H1 (cell line): ENCODE data around the gene SLX4IP. TPM values are rescaled to one million over a fixed set of nuclear protein-coding genes. Genes with fewer than 3 reads are reported as not detected.

Experiments
- CTCF ChIA-PET: fragments of 300-600 bp; sonication (Branson Sonifier 250); formaldehyde crosslinking; loops from one replicate; lab custom pipeline; 2021; ENCODE audit not compliant: partially characterized antibody; lab: Charles Lee
- POLR2A ChIA-PET: fragments of 300-600 bp; sonication (Branson Sonifier 250); formaldehyde crosslinking; loops from one replicate; lab custom pipeline; 2021; ENCODE audit warnings: inconsistent platforms; ENCODE audit not compliant: partially characterized antibody; lab: Charles Lee
- DNase-seq, 2 experiments: peaks; one replicate each; pipeline versions ENCODE4 v3.0.0 to v3.0.0-alpha.2; 2010 to 2022; ENCODE audit warnings: low spot score in 2 of 2, low read depth in 1 of 2, mixed read lengths in 1 of 2
- FAIRE-seq: peaks from 2 replicates; lab custom pipeline; 2011; peaks lifted over from hg19 to GRCh38; lab: Jason Lieb, UNC
- H2AFZ ChIP-seq: 2 replicates; pipeline ENCODE4 v1.8.1; 2012; ENCODE audit warnings: low read length, inconsistent platforms
- H2AK5ac ChIP-seq: 2 replicates; pipeline ENCODE4 v1.6.1; 2013; ENCODE audit warnings: low read depth, low read length
- H2BK120ac ChIP-seq: replicated peaks from 2 replicates; pipeline ENCODE3; 2013; ENCODE audit warnings: low read depth, low read length, inconsistent platforms
- H2BK12ac ChIP-seq: 2 replicates; pipeline ENCODE4 v1.6.1; 2013; ENCODE audit warnings: low read depth, low read length
- H2BK15ac ChIP-seq: 2 replicates; pipeline ENCODE4 v1.6.1; 2013; ENCODE audit warnings: low read length
- H2BK20ac ChIP-seq: 2 replicates; pipeline ENCODE4 v1.6.1; 2013; ENCODE audit warnings: low read length
- H2BK5ac ChIP-seq: 2 replicates; pipeline ENCODE4 v1.6.1; 2013; ENCODE audit warnings: low read depth, low read length
- H3K14ac ChIP-seq: 2 replicates; pipeline ENCODE4 v1.6.1; 2013; ENCODE audit warnings: inconsistent platforms; ENCODE audit not compliant: insufficient read length
- H3K18ac ChIP-seq: 2 replicates; pipeline ENCODE4 v1.6.1; 2013; ENCODE audit warnings: low read length; ENCODE audit errors: extremely low read depth
- H3K23ac ChIP-seq: 2 replicates; pipeline ENCODE4 v1.6.1; 2013; ENCODE audit warnings: inconsistent platforms; ENCODE audit not compliant: insufficient read length
- H3K23me2 ChIP-seq: 2 replicates; pipeline ENCODE4 v1.6.1; 2013; ENCODE audit warnings: low read depth, low read length
- H3K27ac ChIP-seq: 2 replicates; pipeline ENCODE4 v1.6.1; 2011; ENCODE audit warnings: low read depth, low read length, inconsistent platforms
- H3K27me3 ChIP-seq, 4 experiments: replicated peaks in 1 of 4; 1 replicate in 1 of 4; 2 replicates in 3 of 4; pipeline versions ENCODE4 v1.6.1 to v1.8.1; 2011 to 2013; ENCODE audit warnings: low read length in 3 of 4, mild to moderate bottlenecking in 3 of 4, inconsistent platforms in 2 of 4, mixed read lengths in 2 of 4, moderate library complexity in 1 of 4; ENCODE audit not compliant: control insufficient read depth in 3 of 4, insufficient read depth in 3 of 4; ENCODE audit errors: extremely low read depth in 1 of 4
- H3K36me3 ChIP-seq, 4 experiments: 2 replicates each; pipeline versions ENCODE4 v1.6.1 to v1.8.1; 2011 to 2013; ENCODE audit warnings: mild to moderate bottlenecking in 4 of 4, low read length in 3 of 4, moderate library complexity in 2 of 4, control low read depth in 1 of 4, inconsistent platforms in 1 of 4; ENCODE audit not compliant: insufficient read depth in 4 of 4, control insufficient read depth in 2 of 4
- H3K4ac ChIP-seq: replicated peaks from 2 replicates; pipeline ENCODE3; 2013; ENCODE audit warnings: low read length, low read depth, mixed read lengths, inconsistent platforms; ENCODE audit not compliant: insufficient read length
- H3K4me1 ChIP-seq, 4 experiments: replicated peaks in 1 of 4; 1 replicate in 1 of 4; 2 replicates in 3 of 4; pipeline versions ENCODE4 v1.6.1 to v1.8.1; 2011 to 2013; ENCODE audit warnings: low read length in 3 of 4, inconsistent platforms in 2 of 4, mixed read lengths in 1 of 4; ENCODE audit not compliant: insufficient read depth in 4 of 4, control insufficient read depth in 3 of 4
- H3K4me2 ChIP-seq, 2 experiments: 2 replicates each; pipeline versions ENCODE4 v1.6.1 to v1.8.1; 2011 to 2013; ENCODE audit warnings: low read depth in 2 of 2, low read length in 2 of 2, control low read depth in 1 of 2, inconsistent platforms in 1 of 2, mild to moderate bottlenecking in 1 of 2; ENCODE audit not compliant: insufficient read depth in 1 of 2
- H3K4me3 ChIP-seq, 4 experiments: fragments of 200-600, 300-600 bp in 1 of 4; sonication (generic), shearing (Covaris generic), sonication (Bioruptor Twin) in 1 of 4; 2 replicates each; pipeline versions ENCODE4 v1.5.1 to v1.8.1; 2011 to 2016; ENCODE audit warnings: low read length in 4 of 4, low read depth in 3 of 4, control low read depth in 2 of 4, inconsistent platforms in 2 of 4, mild to moderate bottlenecking in 2 of 4, mixed read lengths in 1 of 4, moderate library complexity in 1 of 4; ENCODE audit not compliant: insufficient read depth in 2 of 4; ENCODE audit errors: extremely low read depth in 1 of 4
- H3K56ac ChIP-seq: replicated peaks from 2 replicates; pipeline ENCODE3; 2013; ENCODE audit warnings: low read depth, mild to moderate bottlenecking, mixed read lengths, low read length, inconsistent platforms; ENCODE audit not compliant: insufficient read length
- H3K79me1 ChIP-seq: 2 replicates; pipeline ENCODE4 v1.6.1; 2013; ENCODE audit warnings: low read depth, low read length, control low read depth
- H3K79me2 ChIP-seq, 2 experiments: 2 replicates each; pipeline versions ENCODE4 v1.6.1 to v1.8.1; 2012 to 2013; ENCODE audit warnings: low read length in 2 of 2, mild to moderate bottlenecking in 2 of 2, inconsistent platforms in 1 of 2; ENCODE audit not compliant: insufficient read depth in 2 of 2, control insufficient read depth in 1 of 2
- H3K9ac ChIP-seq, 4 experiments: replicated peaks in 1 of 4; 1 replicate in 1 of 4; 2 replicates in 3 of 4; pipeline versions ENCODE4 v1.6.1 to v1.8.1; 2011 to 2013; ENCODE audit warnings: low read depth in 3 of 4, low read length in 3 of 4, control low read depth in 2 of 4, mild to moderate bottlenecking in 2 of 4, moderate library complexity in 2 of 4, inconsistent platforms in 1 of 4; ENCODE audit errors: extremely low read depth in 1 of 4
- H3K9me3 ChIP-seq, 2 experiments: 2 replicates each; pipeline versions ENCODE4 v1.6.1 to v1.8.1; 2012 to 2013; ENCODE audit warnings: mild to moderate bottlenecking in 2 of 2, moderate library complexity in 2 of 2, control low read depth in 1 of 2, inconsistent platforms in 1 of 2, low read depth in 1 of 2, low read length in 1 of 2, mixed read lengths in 1 of 2; ENCODE audit not compliant: insufficient read depth in 2 of 2
- H4K20me1 ChIP-seq, 2 experiments: replicated peaks in 1 of 2; 2 replicates each; pipeline versions ENCODE3 to v1.8.1; 2011 to 2013; ENCODE audit warnings: inconsistent platforms in 2 of 2, low read length in 2 of 2, mild to moderate bottlenecking in 1 of 2; ENCODE audit not compliant: insufficient read depth in 2 of 2, control insufficient read depth in 1 of 2
- H4K5ac ChIP-seq: 2 replicates; pipeline ENCODE4 v1.6.1; 2013; ENCODE audit warnings: low read length, low read depth, mixed read lengths, inconsistent platforms; ENCODE audit not compliant: insufficient read length
- H4K8ac ChIP-seq: 2 replicates; pipeline ENCODE4 v1.8.0; 2013; ENCODE audit warnings: mild to moderate bottlenecking, moderate library complexity, low read length, inconsistent platforms; ENCODE audit not compliant: insufficient read depth; ENCODE audit errors: extremely low read depth
- H4K91ac ChIP-seq: replicated peaks from 2 replicates; pipeline ENCODE3; 2013; ENCODE audit warnings: low read length, mixed read lengths, inconsistent platforms; ENCODE audit not compliant: insufficient read length
- EP300 ChIP-seq, 2 experiments: IDR thresholded peaks; 1 replicate in 1 of 2; 2 replicates in 1 of 2; pipeline ENCODE4 v1.6.1; 2011 to 2012; ENCODE audit warnings: low read depth in 2 of 2, low read length in 2 of 2, mild to moderate bottlenecking in 2 of 2, borderline replicate concordance in 1 of 2, inconsistent platforms in 1 of 2, moderate library complexity in 1 of 2
- EZH2 ChIP-seq: fragments of 200-600 bp; sonication (generic); IDR thresholded peaks from 2 replicates; pipeline ENCODE4 v1.7.1; 2012; ENCODE audit warnings: low read depth, mild to moderate bottlenecking, moderate library complexity, low read length, inconsistent platforms; ENCODE audit not compliant: severe bottlenecking
- FOSL1 ChIP-seq: IDR thresholded peaks from 2 replicates; pipeline ENCODE4 v1.6.1; 2011; ENCODE audit warnings: mild to moderate bottlenecking, low read depth, low read length, moderate library complexity; ENCODE audit not compliant: insufficient read depth
- HDAC2 ChIP-seq, 2 experiments: fragments of 300-600 bp in 1 of 2; sonication (generic) in 1 of 2; IDR thresholded peaks; 2 replicates each; pipeline ENCODE4 v1.6.1; 2011 to 2012; ENCODE audit warnings: low read depth in 2 of 2, low read length in 2 of 2, mild to moderate bottlenecking in 2 of 2, moderate library complexity in 2 of 2, borderline replicate concordance in 1 of 2, inconsistent platforms in 1 of 2
- HDAC6 ChIP-seq: IDR thresholded peaks from one replicate; pipeline ENCODE4 v1.7.1; 2012; ENCODE audit warnings: low read depth, mild to moderate bottlenecking, inconsistent platforms, low read length, moderate library complexity
- MAFK ChIP-seq: IDR thresholded peaks from 2 replicates; pipeline ENCODE4 v1.6.1; 2012; ENCODE audit warnings: low read depth, mild to moderate bottlenecking, improper control_type of control experiment, low read length
- RBBP5 ChIP-seq: IDR thresholded peaks from 2 replicates; pipeline ENCODE4 v1.7.1; 2012; ENCODE audit warnings: low read depth, mild to moderate bottlenecking, inconsistent platforms, low read length, moderate library complexity, borderline replicate concordance
- SP4 ChIP-seq: IDR thresholded peaks from 2 replicates; pipeline ENCODE4 v1.6.1; 2012; ENCODE audit warnings: low read length, inconsistent platforms
- SUZ12 ChIP-seq: fragments of 200-600 bp; sonication (generic); IDR thresholded peaks from 2 replicates; pipeline ENCODE4 v1.6.1; 2012; ENCODE audit warnings: mild to moderate bottlenecking, inconsistent platforms, low read length, moderate library complexity, mixed read lengths
- WGBS, 2 experiments: shearing (Covaris generic) in 1 of 2; methylation state at CpG; one replicate each; pipeline versions ENCODE4 v1.1.6 to v1.1.7; 2013 to 2015; ENCODE audit warnings: low lambda C conversion rate in 2 of 2, mixed read lengths in 2 of 2, inconsistent platforms in 1 of 2, low coverage in 1 of 2, missing lambda C conversion rate in 1 of 2; ENCODE audit not compliant: insufficient replicate concordance in 2 of 2, insufficient coverage in 1 of 2, insufficient read length in 1 of 2; ENCODE audit errors: extremely low coverage in 1 of 2, missing lambda C conversion rate in 1 of 2; 5-methylcytosine and 5-hydroxymethylcytosine counted together
- polyA plus RNA-seq, 7 experiments: library from polyadenylated mRNA; depleted of rRNA in 3 of 7; stranded (reverse) in 5 of 7; unstranded in 2 of 7; fragments of >200 nt in 5 of 7; fragments of 200-250 nt in 2 of 7; gene quantifications; 1 replicate in 5 of 7; 2 replicates in 1 of 7; 4 replicates in 1 of 7; pipeline versions ENCODE4 v1.2.1 to v1.2.3, GENCODE V29; 2011 to 2013; ENCODE audit warnings: missing spikeins in 2 of 7, mixed read lengths in 2 of 7
- total RNA-seq: library from RNA; stranded (reverse); fragmentation: NEBNext Ultra II Directional; extraction: Animal tissue kit (Norgen Biotek cat#: 25700); gene quantifications from 2 replicates; pipeline ENCODE4 v1.2.1, GENCODE V29; 2021
- TF ChIP-seq, protein P1 (sequence below): IDR thresholded peaks from 2 replicates; pipeline ENCODE4 v1.6.1; 2011; ENCODE audit warnings: low read length, improper control_type of control experiment

The SLX4IP gene
- total and polyA plus RNA-seq, 2 of the 8 experiments (the other 6 are each of a cell fraction or from before 2014, with no cell fraction given), result 2.4 to 8.7 TPM

GRCh38 chr20:10388597-10388996, 46.5 kb upstream of the SLX4IP start:
- Histone ChIP-seq H3K23ac (no peak overlapping the region), H3K9me3 (no peaks in the 10 kb centered on the region), H4K5ac (no peak overlapping the region), H4K91ac (no peak overlapping the region), H3K9ac (no peak overlapping the region), H3K79me2 (no peaks in the 10 kb centered on the region), H2AFZ (peak overlapping the region; percentile 69; the same call in 1 of the 2 replicates), H3K4me2 (no peak overlapping the region), H3K23me2 (no peaks in the 10 kb centered on the region), H4K8ac (no peak overlapping the region), H2BK20ac (no peak overlapping the region), H3K79me1 (no peaks in the 10 kb centered on the region), H4K20me1 (no peaks in the 10 kb centered on the region), H2AK5ac (no peak overlapping the region), H3K18ac (no peak overlapping the region), H3K27ac (no peak overlapping the region), H2BK12ac (no peak overlapping the region), H3K4me1 (no peaks in the 10 kb centered on the region), H2BK5ac (0 out of 2 replicates have a peak overlapping the region, but pooled peaks have one; percentile 12), H3K36me3 (no peaks in the 10 kb centered on the region), H2BK120ac (no peak overlapping the region), H3K56ac (no peak overlapping the region), H3K27me3 (no peaks in the 10 kb centered on the region), H2BK15ac (no peak overlapping the region), H3K4ac (no peak overlapping the region), H3K4me3 (no peak overlapping the region), H3K14ac (no peak overlapping the region)
- FAIRE-seq, result no peak
- no peak for DNase-seq
- CTCF ChIA-PET, result interaction anchor here (0.8 to 1.1 kb wide), 2 partner anchors 37 to 337 kb away, joined by 3 to 4 read pairs; no protein-coding TSS in a partner anchor
- POLR2A ChIA-PET, result interaction anchor here (1.2 kb wide), 1 partner anchor 47 kb away, joined by 4 read pairs; the partner anchor contains the start of gene SLX4IP
- WGBS, 2 experiments, result 68% methylated on average over 4 of the region's 4 CpGs; no CpG with 5 or more reads in 1 of the 2 experiments
- TF ChIP-seq HDAC6, result no peak
- no peak for TF ChIP-seq MAFK
- TF ChIP-seq SUZ12, result no peak
- TF ChIP-seq RBBP5, result no peak
- no peak for TF ChIP-seq HDAC2 (IDR thresholded peaks at IDR 0.05; ENCODE audit: borderline replicate concordance in 1 of 2, low read depth in 2 of 2, low read length in 2 of 2)
- TF ChIP-seq, protein P1, sequence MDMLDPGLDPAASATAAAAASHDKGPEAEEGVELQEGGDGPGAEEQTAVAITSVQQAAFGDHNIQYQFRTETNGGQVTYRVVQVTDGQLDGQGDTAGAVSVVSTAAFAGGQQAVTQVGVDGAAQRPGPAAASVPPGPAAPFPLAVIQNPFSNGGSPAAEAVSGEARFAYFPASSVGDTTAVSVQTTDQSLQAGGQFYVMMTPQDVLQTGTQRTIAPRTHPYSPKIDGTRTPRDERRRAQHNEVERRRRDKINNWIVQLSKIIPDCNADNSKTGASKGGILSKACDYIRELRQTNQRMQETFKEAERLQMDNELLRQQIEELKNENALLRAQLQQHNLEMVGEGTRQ, result no peak
- no peak for TF ChIP-seq EP300 (IDR thresholded peaks at IDR 0.05; ENCODE audit: borderline replicate concordance in 1 of 2, low read depth in 2 of 2, low read length in 2 of 2)
- no peak for TF ChIP-seq FOSL1
- TF ChIP-seq EZH2, result no peak
- TF ChIP-seq SP4, result no peak
